ENCODE measurements around the gene FBXO42.
"Not testable (repeated sequence)": the region's sequence is repeated elsewhere in the genome, so short reads cannot be mapped to it uniquely, and the experiment has no call there.

Gene FBXO42

GRCh38 chr1:16366722-16367257 lies 14.5 kb upstream of the FBXO42 start, which contains the start of gene SZRD1:
Gene SZRD1 (plus strand): TSS chr1:16367242. CDS start chr1:16367258, 16 bp downstream.
- peak within 1 kb of the TSS; percentile 91 for H3K4me3 ChIP-seq (ENCODE audit: low read depth, low read length)
- peak; percentile 99 for DNase-seq (ENCODE audit: low read depth)
- in situ Hi-C loops (cut with HindIII; ENCODE audit: low sequenced_read_pairs): loop anchor here (10.0 kb wide), 1 partner anchor 68 kb away; the partner anchor contains the start of gene SPATA21
- no peak for TF ChIP-seq CTCF (IDR thresholded peaks at IDR 0.05; ENCODE audit: low read depth, low read length, missing control alignments)

GRCh38 chr1:16365146-16365498 lies 12.8 kb upstream of the FBXO42 start:
- in situ Hi-C loops (cut with HindIII; ENCODE audit: low sequenced_read_pairs): loop anchor here (10.0 kb wide), 1 partner anchor 70 kb away; the partner anchor contains the start of gene SPATA21
- H3K4me3 ChIP-seq (ENCODE audit: low read depth, low read length); DNase-seq (ENCODE audit: low read depth): not testable (repeated sequence)

GRCh38 chr1:16356867-16357266 lies 4.6 kb upstream of the FBXO42 start:
- no peak for TF ChIP-seq CTCF (IDR thresholded peaks at IDR 0.05; ENCODE audit: low read depth, low read length, missing control alignments)
- H3K4me3 ChIP-seq (ENCODE audit: low read depth, low read length): no peak overlapping the region
- DNase-seq (ENCODE audit: low read depth): no peak
- in situ Hi-C loops (cut with HindIII; ENCODE audit: low sequenced_read_pairs): no loop called here

GRCh38 chr1:16354619-16355018 lies 2.3 kb upstream of the FBXO42 start:
- no peak for TF ChIP-seq CTCF (IDR thresholded peaks at IDR 0.05; ENCODE audit: low read depth, low read length, missing control alignments)
- no peak overlapping the region for H3K4me3 ChIP-seq (ENCODE audit: low read depth, low read length)
- no peak for DNase-seq (ENCODE audit: low read depth)
- in situ Hi-C loops (cut with HindIII; ENCODE audit: low sequenced_read_pairs): no loop called here

- no peak for TF ChIP-seq CTCF (IDR thresholded peaks at IDR 0.05; ENCODE audit: low read depth, low read length, missing control alignments)
- in situ Hi-C loops (cut with HindIII; ENCODE audit: low sequenced_read_pairs): no loop called here
- no peak for DNase-seq (ENCODE audit: low read depth)
- peak overlapping the region; percentile 92 for H3K4me3 ChIP-seq (ENCODE audit: low read depth, low read length)
Measured at GRCh38 chr1:16352842-16353535, 709 bp upstream of the FBXO42 start.

- no peak for DNase-seq (ENCODE audit: low read depth)
- in situ Hi-C loops (cut with HindIII; ENCODE audit: low sequenced_read_pairs): no loop called here
- H3K4me3 ChIP-seq (ENCODE audit: low read depth, low read length): peak overlapping the region; percentile 92
- no peak for TF ChIP-seq CTCF (IDR thresholded peaks at IDR 0.05; ENCODE audit: low read depth, low read length, missing control alignments)
Measured at GRCh38 chr1:16351456-16351993, 755 bp downstream of the FBXO42 start.

- TF ChIP-seq CTCF (IDR thresholded peaks at IDR 0.05; ENCODE audit: low read depth, low read length, missing control alignments): no peak
- H3K4me3 ChIP-seq (ENCODE audit: low read depth, low read length): no peak overlapping the region
- in situ Hi-C loops (cut with HindIII; ENCODE audit: low sequenced_read_pairs): no loop called here
Measured at GRCh38 chr1:16349847-16350406, 2.4 kb downstream of the FBXO42 start.

More at GRCh38 chr1:16349847-16350406, 2.4 kb downstream of the FBXO42 start:
- DNase-seq (ENCODE audit: low read depth): no peak
